Colonic mucosa (tissue), 4 donors: ENCODE measurements around the gene RPS18. TPM values are rescaled to one million over a fixed set of nuclear protein-coding genes. Genes with fewer than 3 reads are reported as not detected.

Experiments
- DNase-seq: peaks from one replicate; pipeline ENCODE4 v3.0.0-alpha.2; 2020
- H3K27ac ChIP-seq: fragments of 200-600 bp; one replicate; pipeline ENCODE4 v1.8.0; 2021
- H3K27me3 ChIP-seq: fragments of 200-600 bp; one replicate; pipeline ENCODE4 v1.8.0; 2021
- H3K36me3 ChIP-seq: fragments of 200-600 bp; one replicate; pipeline ENCODE4 v1.8.0; 2021
- H3K4me1 ChIP-seq: fragments of 200-600 bp; one replicate; pipeline ENCODE4 v1.8.0; 2021; ENCODE audit warnings: mild to moderate bottlenecking
- H3K4me3 ChIP-seq: fragments of 200-600 bp; one replicate; pipeline ENCODE4 v1.8.0; 2021
- H3K9ac ChIP-seq, 2 donors: one replicate each; pipeline ENCODE4 v1.7.0; 2013; ENCODE audit warnings: control low read depth in 2 of 2, low read depth in 2 of 2, low read length in 2 of 2
- H3K9me3 ChIP-seq: fragments of 200-600 bp; one replicate; pipeline ENCODE4 v1.8.0; 2021
- CTCF ChIP-seq: fragments of 200-600 bp; IDR thresholded peaks from one replicate; pipeline ENCODE4 v1.8.0; 2022; ENCODE audit warnings: antibody characterized with exemption, mild to moderate bottlenecking
- intact Hi-C: fragments of 100-400 bp; cut with DNase I; formaldehyde crosslinking; loops from one replicate; pipeline ENCODE4 v1.14.1; 2022
- microRNA-seq: library from miRNA; unstranded; fragments of <30 nt; microRNA quantifications from one replicate; pipeline ENCODE4, GENCODE V29; 2019
- total RNA-seq, 2 donors: library from RNA; stranded (reverse); fragmentation: NEBNext Ultra II Directional in 1 of 2; extraction: Animal tissue kit (Norgen Biotek cat#: 25700) in 1 of 2; gene quantifications; one replicate each; pipeline ENCODE4 v1.2.1, GENCODE V29; 2021
- donor health status: healthy.
- donor health status: DM: no; HTN: no; CAD: no.
- donor health status: DM: no; HTN: no; CAD: no.

RPS18 gene
- total RNA-seq, 2 donors from 2014 or later: 1,996 to 2,041 TPM

GRCh38 chr6:33323623-33323948 lies 51.7 kb downstream of the RPS18 start:
- H3K27ac ChIP-seq: peak overlapping the region; percentile 92
- no peaks in the 10 kb centered on the region for H3K9me3 ChIP-seq
- TF ChIP-seq CTCF: no peak
- peak overlapping the region; percentile 62 for H3K4me3 ChIP-seq
- H3K4me1 ChIP-seq: peaks cover 15% of the 10 kb centered on the region
- DNase-seq: no peak
- H3K27me3 ChIP-seq: no peaks in the 10 kb centered on the region
- peaks cover 9% of the 10 kb centered on the region for H3K36me3 ChIP-seq
- intact Hi-C loops: no loop called here
- peak overlapping the region; percentile 72 to 92 for H3K9ac ChIP-seq

DNA sequence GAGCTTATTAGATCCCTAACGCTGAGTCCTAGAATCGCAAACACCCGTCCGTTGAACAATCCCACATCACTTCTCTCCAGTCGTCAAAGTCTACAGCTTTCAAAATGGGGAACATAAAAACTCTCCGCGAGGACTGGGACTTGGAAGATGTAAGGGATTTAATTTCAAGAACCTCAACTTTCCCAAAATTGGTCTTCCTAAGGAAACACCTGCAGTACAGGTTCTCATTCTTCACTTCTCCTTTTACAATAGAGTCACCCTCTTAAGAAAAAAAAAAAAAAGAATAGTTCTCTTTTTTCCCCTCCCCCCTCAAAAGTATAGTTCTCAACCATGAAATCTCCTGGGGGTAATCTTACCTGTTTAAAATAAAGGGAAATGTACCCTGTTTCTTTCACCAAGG lies 52.2 kb downstream of the RPS18 start:
- Histone ChIP-seq H3K27me3 (no peaks in the 10 kb centered on the region), H3K4me1 (peaks cover 10% of the 10 kb centered on the region), H3K36me3 (peaks cover 9% of the 10 kb centered on the region), H3K9ac (peak overlapping the region in 1 of 2 donors; percentile 92), H3K9me3 (no peaks in the 10 kb centered on the region), H3K27ac (peak overlapping the region; percentile 92), H3K4me3 (peak overlapping the region; percentile 62)
- TF ChIP-seq CTCF: no peak
- intact Hi-C loops: no loop called here
- DNase-seq: no peak

Small RNAs within 50 kb of the gene (microRNA-seq; reads per million reads assigned to microRNA genes)
- gene MIR6834 (not detected), gene MIR6873 (not detected)

Other genes starting within 250 kb of the RPS18 start
- 10 to 100 TPM; 18.7 to 58.7 TPM for gene HLA-DPA1, start 198.4 kb upstream of the RPS18 start, total RNA-seq
- gene HLA-DPB1, start 196.1 kb upstream of the RPS18 start, total RNA-seq: 10 to 100 TPM; 21.3 to 53.5 TPM
- under 1 TPM; 0.13 to 0.44 TPM for gene COL11A2, start 79.6 kb upstream of the RPS18 start, total RNA-seq
- 10 to 100 TPM; 33.4 to 36.3 TPM for gene RXRB, start 71.4 kb upstream of the RPS18 start, total RNA-seq
- gene SLC39A7, start 71.2 kb upstream of the RPS18 start, total RNA-seq: 100 to 1,000 TPM; 170 to 212 TPM
- 10 to 100 TPM; 13.0 to 23.7 TPM for gene HSD17B8, start 67.4 kb upstream of the RPS18 start, total RNA-seq
- gene RING1, start 63.6 kb upstream of the RPS18 start, total RNA-seq: 10 to 100 TPM; 24.8 to 30.9 TPM
- gene VPS52, start 199 bp upstream of the RPS18 start, total RNA-seq: 10 to 100 TPM; 48.4 to 73.2 TPM
- gene B3GALT4, start 5.0 kb downstream of the RPS18 start, total RNA-seq: 10 to 100 TPM; 22.0 to 26.4 TPM
- 10 to 100 TPM; 25.7 to 51.7 TPM for gene WDR46, start 17.2 kb downstream of the RPS18 start, total RNA-seq
- gene PFDN6, start 17.5 kb downstream of the RPS18 start, total RNA-seq: 10 to 100 TPM; 36.5 to 77.0 TPM
- gene RGL2, start 26.9 kb downstream of the RPS18 start, total RNA-seq: 10 to 100 TPM; 29.9 to 34.7 TPM
- 100 to 1,000 TPM; 204 to 235 TPM for gene TAPBP, start 42.0 kb downstream of the RPS18 start, total RNA-seq
- 10 to 100 TPM; 12.4 to 16.9 TPM for gene ZBTB22, start 45.7 kb downstream of the RPS18 start, total RNA-seq
- gene DAXX, start 50.9 kb downstream of the RPS18 start, total RNA-seq: 10 to 100 TPM; 38.7 to 46.7 TPM
- gene KIFC1, start 119.7 kb downstream of the RPS18 start, total RNA-seq: 10 to 100 TPM; 15.8 to 74.6 TPM
- 10 to 100 TPM; 21.9 to 39.5 TPM for gene PHF1, start 138.9 kb downstream of the RPS18 start, total RNA-seq
- gene CUTA, start 146.0 kb downstream of the RPS18 start, total RNA-seq: 100 to 1,000 TPM; 145 to 172 TPM
- 10 to 100 TPM in 1 of 2 donors, 1 to 10 TPM in 1; 5.3 to 10.4 TPM for gene SYNGAP1, start 148.0 kb downstream of the RPS18 start, total RNA-seq
- gene ZBTB9, start 182.5 kb downstream of the RPS18 start, total RNA-seq: 1 to 10 TPM; 4.8 to 8.1 TPM